Astrocyte (in vitro differentiated cells and primary cell): ENCODE measurements around the gene PPP2CA.

ENCODE experiments used
- CTCF ChIP-seq: IDR thresholded peaks from 2 replicates; pipeline ENCODE4 v1.5.1; 2011; ENCODE audit warnings: low read depth, mild to moderate bottlenecking, inconsistent platforms, low read length, moderate library complexity; ENCODE audit not compliant: insufficient read depth
- EZH2 ChIP-seq: IDR thresholded peaks from 2 replicates; pipeline ENCODE4 v1.6.1; 2012; ENCODE audit warnings: mild to moderate bottlenecking, low read length, inconsistent platforms; ENCODE audit not compliant: insufficient read depth

GRCh38 chr5:134245692-134246091 is 19.8 kb upstream of the PPP2CA start:
- TF ChIP-seq CTCF (no peak), EZH2 (no peak)
